22Rv1 (cell line): ENCODE measurements around the gene UGT1A4.

ENCODE experiments used
- CTCF ChIP-seq: fragments of 450-650 bp; IDR thresholded peaks from 2 replicates; pipeline ENCODE4 v1.5.1; 2017; ENCODE audit warnings: mild to moderate bottlenecking
- ZFX ChIP-seq: fragments of 450-650 bp; IDR thresholded peaks from 2 replicates; pipeline ENCODE4 v1.6.1; 2017; ENCODE audit warnings: antibody characterized with exemption, borderline replicate concordance

- no peak for TF ChIP-seq CTCF
- no peak for TF ChIP-seq ZFX
These were observed 103.7 kb downstream of the UGT1A4 start for GRCh38 chr2:233822101-233822771.
